CD8-positive, alpha-beta memory T cell (primary cell): ENCODE data around the gene CABCOCO1. TPM values are rescaled to one million over a fixed set of nuclear protein-coding genes. Genes with fewer than 3 reads are reported as not detected.
"Not testable (repeated sequence)": the region's sequence is repeated elsewhere in the genome, so short reads cannot be mapped to it uniquely, and the experiment has no call there.

Experiments
- CTCF ChIA-PET: fragments of 350-600 bp; sonication (Branson Sonifier 250); formaldehyde crosslinking; loops from one replicate; lab custom pipeline; 2021; ENCODE audit warnings: antibody characterized with exemption; lab: Charles Lee
- POLR2A ChIA-PET: fragments of 350-600 bp; sonication (Branson Sonifier 250); formaldehyde crosslinking; loops from one replicate; lab custom pipeline; 2021; ENCODE audit warnings: antibody characterized with exemption; lab: Charles Lee
- DNase-seq, 5 donors: peaks; one replicate each; pipeline versions ENCODE4 v3.0.0 to v3.0.0-alpha.2; 2020 to 2022; ENCODE audit warnings: mixed read lengths in 1 of 5
- H3K27ac ChIP-seq: one replicate; pipeline ENCODE4 v1.7.0; 2013; ENCODE audit warnings: low read depth, mild to moderate bottlenecking, low read length, moderate library complexity
- H3K27me3 ChIP-seq: 2 replicates; pipeline ENCODE4 v1.7.0; 2013; ENCODE audit warnings: low read length, mild to moderate bottlenecking; ENCODE audit not compliant: insufficient read depth, poor library complexity, severe bottlenecking
- H3K36me3 ChIP-seq: 2 replicates; pipeline ENCODE4 v1.7.0; 2013; ENCODE audit warnings: mild to moderate bottlenecking, low read length, moderate library complexity; ENCODE audit not compliant: insufficient read depth
- H3K4me1 ChIP-seq: 2 replicates; pipeline ENCODE4 v1.7.0; 2013; ENCODE audit warnings: mild to moderate bottlenecking, low read length, moderate library complexity; ENCODE audit not compliant: insufficient read depth
- H3K4me3 ChIP-seq: 2 replicates; pipeline ENCODE4 v1.7.0; 2013; ENCODE audit warnings: mild to moderate bottlenecking, low read length
- H3K9me3 ChIP-seq: 2 replicates; pipeline ENCODE4 v1.7.0; 2013; ENCODE audit warnings: mild to moderate bottlenecking, low read length
- H3K27ac Mint-ChIP-seq, 8 donors: one replicate each; pipeline ENCODE4 v1.8.0; 2020 to 2021; ENCODE audit warnings: mixed read lengths in 8 of 8, mild to moderate bottlenecking in 6 of 8, inconsistent platforms in 3 of 8, moderate library complexity in 3 of 8
- H3K27me3 Mint-ChIP-seq, 2 donors: one replicate each; pipeline ENCODE4 v1.8.0; 2020 to 2021; ENCODE audit warnings: mixed read lengths in 2 of 2, mild to moderate bottlenecking in 1 of 2, moderate library complexity in 1 of 2
- H3K36me3 Mint-ChIP-seq, 3 donors: one replicate each; pipeline ENCODE4 v1.8.0; 2020 to 2021; ENCODE audit warnings: mixed read lengths in 3 of 3, inconsistent platforms in 1 of 3, mild to moderate bottlenecking in 1 of 3
- H3K4me1 Mint-ChIP-seq, 3 donors: one replicate each; pipeline ENCODE4 v1.8.0; 2020 to 2021; ENCODE audit warnings: mixed read lengths in 3 of 3, inconsistent platforms in 1 of 3, mild to moderate bottlenecking in 1 of 3
- H3K4me3 Mint-ChIP-seq, 7 donors: one replicate each; pipeline ENCODE4 v1.8.0; 2020 to 2021; ENCODE audit warnings: mixed read lengths in 7 of 7, mild to moderate bottlenecking in 6 of 7, moderate library complexity in 4 of 7, inconsistent platforms in 2 of 7
- H3K9me3 Mint-ChIP-seq, 5 donors: one replicate each; pipeline ENCODE4 v1.8.0; 2020 to 2022; ENCODE audit warnings: mixed read lengths in 5 of 5, mild to moderate bottlenecking in 3 of 5, moderate library complexity in 2 of 5, inconsistent platforms in 1 of 5
- polyA plus RNA-seq: library from polyadenylated mRNA; unstranded; fragments of 300-500 nt; fragmentation: Illumina TruSeq; gene quantifications from one replicate; pipeline ENCODE4 v1.2.3, GENCODE V29; 2021
- total RNA-seq, 2 experiments: library from RNA; stranded (reverse); gene quantifications; one replicate each; pipeline ENCODE4 v1.2.3, GENCODE V29; 2021

Gene CABCOCO1
- total and polyA plus RNA-seq, 3 experiments from 2014 or later, result not detected

- no peaks in the 10 kb centered on the region for H3K9me3 ChIP-seq
- Mint-ChIP-seq H3K9me3 (no peaks in the 10 kb centered on the region), H3K27me3 (peaks cover 10 to 44% of the 10 kb centered on the region in 2 donors), H3K4me1 (no peaks in the 10 kb centered on the region), H3K27ac (no peak overlapping the region), H3K4me3 (no peak overlapping the region), H3K36me3 (no peaks in the 10 kb centered on the region)
- H3K36me3 ChIP-seq, result no peaks in the 10 kb centered on the region
- no peak overlapping the region for H3K27ac ChIP-seq
- no peak overlapping the region for H3K4me3 ChIP-seq
- CTCF ChIA-PET, result no interaction called here
- H3K4me1 ChIP-seq, result no peaks in the 10 kb centered on the region
- no peak for DNase-seq
- H3K27me3 ChIP-seq, result peaks cover 3% of the 10 kb centered on the region
- POLR2A ChIA-PET, result no interaction called here
Measured at GRCh38 chr10:61729596-61729995, 66.9 kb downstream of the CABCOCO1 start.

DNA sequence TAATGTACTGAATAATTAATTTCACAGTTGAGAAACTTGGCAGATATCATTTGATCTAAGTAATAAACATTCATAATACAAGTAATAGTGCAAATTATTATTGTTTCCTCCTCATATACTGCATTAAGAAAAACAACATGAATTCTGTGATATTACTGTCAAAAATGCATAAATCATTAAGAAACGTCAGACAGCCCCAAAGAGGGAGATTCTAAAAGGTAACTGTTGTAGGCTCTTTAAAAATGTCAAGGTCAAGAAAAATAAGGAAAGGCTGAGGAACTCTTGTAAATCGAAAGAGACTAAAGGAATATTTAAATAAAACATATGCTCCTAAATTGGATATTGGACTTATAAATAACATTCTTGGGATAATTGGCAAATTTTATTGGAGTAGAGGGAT, 67.9 kb downstream of the CABCOCO1 start:
- Mint-ChIP-seq H3K27me3 (peaks cover 11 to 51% of the 10 kb centered on the region in 2 donors), H3K4me3 (no peak overlapping the region), H3K9me3 (no peaks in the 10 kb centered on the region), H3K36me3 (no peaks in the 10 kb centered on the region), H3K27ac (no peak overlapping the region), H3K4me1 (no peaks in the 10 kb centered on the region)
- Histone ChIP-seq H3K27ac (no peak overlapping the region), H3K36me3 (no peaks in the 10 kb centered on the region), H3K4me1 (no peaks in the 10 kb centered on the region), H3K27me3 (peaks cover 3% of the 10 kb centered on the region), H3K4me3 (no peak overlapping the region), H3K9me3 (no peaks in the 10 kb centered on the region)
- no peak for DNase-seq
- CTCF ChIA-PET, result no interaction called here
- POLR2A ChIA-PET, result no interaction called here

DNA sequence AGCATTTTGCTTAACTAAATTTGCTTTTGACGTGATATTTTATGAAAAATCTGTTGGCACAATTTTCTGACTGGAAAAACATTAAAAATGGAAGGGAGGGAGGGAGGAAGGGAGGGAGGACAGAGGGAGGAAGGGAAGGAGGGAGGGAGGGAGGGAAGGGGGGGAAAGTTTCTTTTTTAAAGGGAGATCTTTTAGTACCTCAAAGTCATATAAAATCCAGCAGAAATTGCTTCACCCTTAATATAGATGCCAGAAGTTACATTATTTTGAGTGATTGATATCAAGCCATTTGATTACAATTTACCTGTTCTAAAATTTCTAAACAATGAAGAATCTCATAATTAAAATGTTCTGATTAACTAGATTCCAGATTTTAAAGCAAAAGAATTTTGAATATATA, 68.9 kb downstream of the CABCOCO1 start:
- Mint-ChIP-seq H3K27me3 (peaks cover 11 to 56% of the 10 kb centered on the region in 2 donors), H3K4me1 (no peaks in the 10 kb centered on the region), H3K9me3 (no peaks in the 10 kb centered on the region), H3K36me3 (no peaks in the 10 kb centered on the region), H3K4me3 (no peak overlapping the region), H3K27ac (no peak overlapping the region)
- no peak overlapping the region for H3K4me3 ChIP-seq
- no peaks in the 10 kb centered on the region for H3K4me1 ChIP-seq
- no peak for DNase-seq
- peaks cover 3% of the 10 kb centered on the region for H3K27me3 ChIP-seq
- ChIA-PET POLR2A (no interaction called here), CTCF (no interaction called here)
- H3K36me3 ChIP-seq, result no peaks in the 10 kb centered on the region
- H3K9me3 ChIP-seq, result no peaks in the 10 kb centered on the region
- no peak overlapping the region for H3K27ac ChIP-seq

DNA sequence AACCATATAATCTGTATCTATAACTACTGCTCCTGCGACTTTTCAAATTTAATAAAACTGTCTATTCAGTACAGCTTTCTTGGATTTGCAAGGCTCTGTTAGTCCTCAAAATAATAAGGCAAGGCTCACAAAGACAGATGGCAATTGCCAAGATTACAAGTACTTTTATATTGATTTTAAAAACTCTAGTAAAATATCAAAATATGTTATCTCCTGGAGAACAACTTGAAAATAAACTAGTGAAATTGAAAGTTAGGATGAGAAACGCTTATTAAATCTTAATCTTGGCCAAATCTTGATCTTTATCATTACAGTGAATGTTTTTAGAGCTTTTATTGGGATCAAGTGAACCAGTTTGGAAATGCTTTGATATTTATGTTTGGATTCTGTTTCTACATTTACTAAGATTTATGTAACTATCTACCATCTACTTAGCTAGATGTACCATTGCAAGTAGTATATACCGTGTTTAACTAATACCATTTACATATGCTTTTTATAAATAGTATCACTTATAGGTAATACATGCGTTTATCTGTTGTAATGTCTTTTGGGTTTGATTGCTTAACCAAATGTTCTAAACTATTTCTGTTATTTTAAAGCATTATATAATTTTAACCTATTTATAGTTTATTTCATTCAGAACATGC, 70.0 kb downstream of the CABCOCO1 start:
- Histone ChIP-seq H3K9me3 (no peaks in the 10 kb centered on the region), H3K36me3 (no peaks in the 10 kb centered on the region), H3K27ac (no peak overlapping the region), H3K4me3 (no peak overlapping the region), H3K4me1 (no peaks in the 10 kb centered on the region), H3K27me3 (peaks cover 3% of the 10 kb centered on the region)
- ChIA-PET CTCF (interaction anchor here (1.6 kb wide), 1 partner anchor 87 kb away, joined by 5 read pairs; no protein-coding TSS in a partner anchor), POLR2A (no interaction called here)
- DNase-seq, result no peak
- peaks cover 0 to 2% (median 0%) of the 10 kb centered on the region in 3 donors for H3K4me1 Mint-ChIP-seq
- H3K9me3 Mint-ChIP-seq, result peaks cover 0 to 8% (median 3%) of the 10 kb centered on the region in 5 donors
- H3K36me3 Mint-ChIP-seq, result no peaks in the 10 kb centered on the region
- no peak overlapping the region for H3K27ac Mint-ChIP-seq
- peaks cover 11 to 66% of the 10 kb centered on the region in 2 donors for H3K27me3 Mint-ChIP-seq
- no peak overlapping the region for H3K4me3 Mint-ChIP-seq

DNA sequence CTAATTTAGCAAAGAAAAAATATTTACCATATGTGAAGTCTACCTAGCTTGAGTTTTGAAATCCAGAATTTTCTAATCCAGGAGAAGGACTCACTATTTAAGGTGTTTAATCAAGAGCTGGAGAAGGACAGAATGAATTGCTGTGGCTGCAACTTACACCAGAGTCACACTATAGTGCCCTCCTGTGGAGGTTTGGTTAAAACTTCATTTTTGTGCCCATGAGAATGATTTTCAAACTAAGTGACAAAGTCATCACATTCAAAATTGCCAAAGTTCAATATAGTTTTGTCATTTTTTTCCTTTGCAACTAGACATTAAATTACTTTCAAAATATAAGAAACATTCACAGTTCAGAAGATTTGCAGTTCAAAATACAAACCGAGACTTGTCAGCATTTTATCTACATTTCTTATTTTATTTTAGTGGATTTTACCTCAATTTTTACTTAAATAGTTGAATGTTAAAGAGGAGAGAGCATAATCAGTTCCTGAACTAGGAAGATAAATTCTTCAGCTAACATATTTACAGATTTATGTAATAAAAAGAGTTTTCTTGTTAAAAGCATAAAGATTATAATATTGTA, 70.7 kb downstream of the CABCOCO1 start:
- POLR2A ChIA-PET, result no interaction called here
- no peaks in the 10 kb centered on the region for H3K36me3 Mint-ChIP-seq

DNA sequence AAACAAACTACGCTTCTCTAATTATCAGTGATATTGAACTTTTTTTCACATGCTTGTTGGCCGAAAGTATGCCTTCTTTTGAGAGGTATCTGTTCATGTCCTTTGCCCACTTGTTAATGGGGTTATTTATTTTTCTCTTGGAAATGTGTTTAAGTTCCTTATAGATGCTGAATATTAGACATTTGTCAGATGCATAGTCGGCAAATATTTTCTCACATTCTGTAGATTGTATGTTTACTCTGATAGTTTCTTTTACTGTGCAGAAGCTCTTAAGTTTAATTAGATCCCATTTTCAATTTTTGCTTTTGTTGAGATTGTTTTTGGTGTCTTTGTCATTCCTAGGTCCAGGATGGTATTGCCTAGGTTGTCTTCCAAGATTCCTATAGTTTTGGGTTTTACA, 73.2 kb downstream of the CABCOCO1 start:
- H3K9me3 Mint-ChIP-seq, result peaks cover 0 to 8% (median 3%) of the 10 kb centered on the region in 5 donors
- H3K27ac Mint-ChIP-seq, result no peak overlapping the region
- H3K4me1 ChIP-seq, result no peaks in the 10 kb centered on the region
- ChIA-PET POLR2A (no interaction called here), CTCF (no interaction called here)
- H3K4me3 Mint-ChIP-seq, result no peak overlapping the region
- H3K9me3 ChIP-seq, result no peaks in the 10 kb centered on the region
- H3K36me3 ChIP-seq, result no peaks in the 10 kb centered on the region
- no peak overlapping the region for H3K27ac ChIP-seq
- no peaks in the 10 kb centered on the region for H3K27me3 ChIP-seq
- H3K4me3 ChIP-seq, result no peak overlapping the region
- no peak for DNase-seq
- peaks cover 10 to 57% of the 10 kb centered on the region in 2 donors for H3K27me3 Mint-ChIP-seq
- H3K36me3 Mint-ChIP-seq, result no peaks in the 10 kb centered on the region
- H3K4me1 Mint-ChIP-seq, result peaks cover 0 to 2% (median 0%) of the 10 kb centered on the region in 3 donors

More for the DNA sequence above, 70.7 kb downstream of the CABCOCO1 start:
- Mint-ChIP-seq H3K9me3 (peaks cover 0 to 8% (median 3%) of the 10 kb centered on the region in 5 donors), H3K4me1 (peaks cover 0 to 2% (median 0%) of the 10 kb centered on the region in 3 donors), H3K27ac (no peak overlapping the region), H3K4me3 (no peak overlapping the region), H3K27me3 (peaks cover 11 to 69% of the 10 kb centered on the region in 2 donors)
- CTCF ChIA-PET, result interaction anchor here (1.6 kb wide), 1 partner anchor 86 kb away, joined by 5 read pairs; no protein-coding TSS in a partner anchor
- DNase-seq, result no peak
- no peak overlapping the region for H3K27ac ChIP-seq
- no peaks in the 10 kb centered on the region for H3K9me3 ChIP-seq
- no peaks in the 10 kb centered on the region for H3K36me3 ChIP-seq
- H3K4me1 ChIP-seq, result no peaks in the 10 kb centered on the region
- no peak overlapping the region for H3K4me3 ChIP-seq
- peaks cover 3% of the 10 kb centered on the region for H3K27me3 ChIP-seq

DNA sequence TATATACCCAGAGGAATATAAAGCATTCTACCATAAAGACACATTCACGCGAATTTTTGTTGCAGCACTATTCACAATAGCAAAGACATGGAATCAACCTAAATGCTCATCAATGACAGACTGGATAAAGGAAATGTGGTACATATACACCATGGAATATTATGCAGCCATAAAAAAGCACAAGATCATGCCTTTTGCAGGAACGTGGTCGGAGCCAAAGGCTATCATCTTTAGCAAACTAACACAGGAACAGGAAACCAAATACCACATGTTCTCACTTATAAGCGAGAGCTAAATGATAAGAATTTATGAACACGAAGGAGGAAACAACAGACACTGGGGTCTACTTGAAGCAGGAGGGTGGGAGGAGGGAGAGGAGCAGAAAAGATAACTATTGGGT, 74.7 kb downstream of the CABCOCO1 start:
- DNase-seq, H3K9me3 Mint-ChIP-seq, H3K4me3 Mint-ChIP-seq, H3K9me3 ChIP-seq, H3K4me1 Mint-ChIP-seq, H3K27ac ChIP-seq, POLR2A ChIA-PET, H3K27me3 ChIP-seq, H3K4me1 ChIP-seq, H3K36me3 ChIP-seq, H3K36me3 Mint-ChIP-seq, H3K4me3 ChIP-seq, CTCF ChIA-PET: not testable (repeated sequence)
- H3K27ac Mint-ChIP-seq, result peak overlapping the region in 1 of 8 donors; percentile 32
- H3K27me3 Mint-ChIP-seq, result peaks cover 8 to 56% of the 10 kb centered on the region in 2 donors

DNA sequence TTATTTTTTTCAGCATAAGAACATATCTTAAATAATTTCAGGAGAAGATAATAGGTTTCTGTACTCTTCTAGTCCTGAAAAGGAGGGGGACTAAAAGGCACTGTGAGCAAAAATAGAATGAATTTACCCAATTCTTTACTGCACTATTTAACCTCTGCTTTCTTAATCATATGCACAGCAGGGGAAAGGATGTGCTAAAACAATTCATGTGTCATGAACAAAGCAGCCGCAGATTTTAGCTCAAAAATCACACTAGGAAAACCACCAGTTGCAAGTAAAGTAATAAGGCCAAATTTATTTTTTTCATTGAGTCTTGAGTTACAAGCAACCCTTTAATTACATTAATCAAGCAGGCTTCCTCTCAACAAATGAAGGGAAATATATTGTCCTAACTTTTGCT, 80.1 kb downstream of the CABCOCO1 start:
- H3K36me3 Mint-ChIP-seq, result peaks cover 0 to 7% (median 0%) of the 10 kb centered on the region in 3 donors
- CTCF ChIA-PET, result no interaction called here
- POLR2A ChIA-PET, result no interaction called here

More for the DNA sequence above, 80.1 kb downstream of the CABCOCO1 start:
- H3K4me3 Mint-ChIP-seq, result no peak overlapping the region
- Histone ChIP-seq H3K27me3 (no peaks in the 10 kb centered on the region), H3K4me3 (no peak overlapping the region), H3K27ac (no peak overlapping the region), H3K4me1 (no peaks in the 10 kb centered on the region), H3K9me3 (no peaks in the 10 kb centered on the region), H3K36me3 (no peaks in the 10 kb centered on the region)
- no peaks in the 10 kb centered on the region for H3K4me1 Mint-ChIP-seq
- H3K27me3 Mint-ChIP-seq, result peaks cover 6 to 20% of the 10 kb centered on the region in 2 donors
- DNase-seq, result no peak
- H3K9me3 Mint-ChIP-seq, result peaks cover 0 to 9% (median 4%) of the 10 kb centered on the region in 5 donors
- H3K27ac Mint-ChIP-seq, result no peak overlapping the region
